Smooth muscle cell of bladder (primary cell): ENCODE measurements around the gene MMGT1. TPM values are rescaled to one million over a fixed set of nuclear protein-coding genes. Genes with fewer than 3 reads are reported as not detected.

Experiments
- total RNA-seq: library from RNA; depleted of rRNA; stranded (reverse); fragments of >200 nt; gene quantifications from 2 replicates; pipeline ENCODE4 v1.2.3, GENCODE V29; 2014

The MMGT1 gene
- 5.4 and 6.5 TPM in 2 replicates for total RNA-seq

GRCh38 chrX:135973548-135974278 lies at the start of gene MMGT1:
MMGT1 (minus strand) TSS chrX:135973988; CDS start chrX:135973675, 313 bp downstream.

GRCh38 chrX:135985157-135985972 lies 11.6 kb upstream of the MMGT1 start, which contains the start of gene SLC9A6:
SLC9A6 (plus strand) TSS chrX:135985435; CDS start chrX:135985659, 224 bp downstream.

Other genes starting within 250 kb of the MMGT1 start
- not detected in 2 replicates for gene CT45A3, start 205.8 kb downstream of the MMGT1 start, total RNA-seq
- gene CT45A5, start 188.5 kb downstream of the MMGT1 start, total RNA-seq: not detected in 2 replicates
- not detected in 2 replicates for gene CT45A6, start 171.2 kb downstream of the MMGT1 start, total RNA-seq
- gene CT45A2, start 154.0 kb downstream of the MMGT1 start, total RNA-seq: not detected in 2 replicates
- not detected in 2 replicates for gene CT45A7, start 136.7 kb downstream of the MMGT1 start, total RNA-seq
- not detected in 2 replicates for gene CT45A8, start 119.5 kb downstream of the MMGT1 start, total RNA-seq
- not detected in 2 replicates for gene CT45A9, start 102.2 kb downstream of the MMGT1 start, total RNA-seq
- not detected in 2 replicates for gene CT45A10, start 80.5 kb downstream of the MMGT1 start, total RNA-seq
- gene SAGE1, start 80.3 kb downstream of the MMGT1 start, total RNA-seq: under 0.01 TPM in 1 of 2 replicates, not detected in the other
- 17.2 and 18.4 TPM in 2 replicates for gene SLC9A6, start 11.4 kb upstream of the MMGT1 start, total RNA-seq
- 12.9 and 31.9 TPM in 2 replicates for gene FHL1, start 173.5 kb upstream of the MMGT1 start, total RNA-seq